Fibroblast of pulmonary artery (primary cell): Measurements from ENCODE around the gene PTGER3.

Experiments used
- DNase-seq: peaks from one replicate; pipeline ENCODE4 v3.0.0-alpha.2; 2010; ENCODE audit warnings: low read depth
- H3K4me3 ChIP-seq: replicated peaks from 2 replicates; pipeline ENCODE4 v1.5.1; 2011; ENCODE audit warnings: low read depth, mild to moderate bottlenecking, control low read depth, low read length, moderate library complexity
- TF ChIP-seq, protein P1 (sequence below): IDR thresholded peaks from 2 replicates; pipeline ENCODE4 v1.5.1; 2011; ENCODE audit warnings: mild to moderate bottlenecking, control low read depth, low read length, inconsistent platforms; ENCODE audit errors: missing control alignments

Gene PTGER3

DNA sequence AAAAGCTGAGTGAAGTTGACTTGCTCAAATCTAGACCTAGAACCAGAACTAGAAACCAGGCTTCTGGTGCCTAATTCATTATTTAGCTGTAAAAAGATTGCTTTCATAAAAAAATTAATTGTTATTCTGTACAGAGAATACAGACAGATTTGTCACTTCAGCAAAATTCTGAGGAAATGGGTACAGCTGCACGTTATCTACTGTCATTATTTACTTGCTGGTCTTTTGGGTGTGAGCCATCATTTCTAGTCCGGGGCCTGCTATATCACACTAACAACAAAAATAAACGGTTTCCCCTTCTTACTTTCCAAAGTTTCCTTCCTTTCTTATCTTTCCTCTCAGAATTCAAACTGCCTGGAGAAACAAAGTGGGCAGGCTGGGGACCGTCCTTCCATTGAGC lies 68.3 kb downstream of the PTGER3 start:
- H3K4me3 ChIP-seq: no peak overlapping the region
- DNase-seq: no peak
- TF ChIP-seq, protein P1, sequence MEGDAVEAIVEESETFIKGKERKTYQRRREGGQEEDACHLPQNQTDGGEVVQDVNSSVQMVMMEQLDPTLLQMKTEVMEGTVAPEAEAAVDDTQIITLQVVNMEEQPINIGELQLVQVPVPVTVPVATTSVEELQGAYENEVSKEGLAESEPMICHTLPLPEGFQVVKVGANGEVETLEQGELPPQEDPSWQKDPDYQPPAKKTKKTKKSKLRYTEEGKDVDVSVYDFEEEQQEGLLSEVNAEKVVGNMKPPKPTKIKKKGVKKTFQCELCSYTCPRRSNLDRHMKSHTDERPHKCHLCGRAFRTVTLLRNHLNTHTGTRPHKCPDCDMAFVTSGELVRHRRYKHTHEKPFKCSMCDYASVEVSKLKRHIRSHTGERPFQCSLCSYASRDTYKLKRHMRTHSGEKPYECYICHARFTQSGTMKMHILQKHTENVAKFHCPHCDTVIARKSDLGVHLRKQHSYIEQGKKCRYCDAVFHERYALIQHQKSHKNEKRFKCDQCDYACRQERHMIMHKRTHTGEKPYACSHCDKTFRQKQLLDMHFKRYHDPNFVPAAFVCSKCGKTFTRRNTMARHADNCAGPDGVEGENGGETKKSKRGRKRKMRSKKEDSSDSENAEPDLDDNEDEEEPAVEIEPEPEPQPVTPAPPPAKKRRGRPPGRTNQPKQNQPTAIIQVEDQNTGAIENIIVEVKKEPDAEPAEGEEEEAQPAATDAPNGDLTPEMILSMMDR: no peak

DNA sequence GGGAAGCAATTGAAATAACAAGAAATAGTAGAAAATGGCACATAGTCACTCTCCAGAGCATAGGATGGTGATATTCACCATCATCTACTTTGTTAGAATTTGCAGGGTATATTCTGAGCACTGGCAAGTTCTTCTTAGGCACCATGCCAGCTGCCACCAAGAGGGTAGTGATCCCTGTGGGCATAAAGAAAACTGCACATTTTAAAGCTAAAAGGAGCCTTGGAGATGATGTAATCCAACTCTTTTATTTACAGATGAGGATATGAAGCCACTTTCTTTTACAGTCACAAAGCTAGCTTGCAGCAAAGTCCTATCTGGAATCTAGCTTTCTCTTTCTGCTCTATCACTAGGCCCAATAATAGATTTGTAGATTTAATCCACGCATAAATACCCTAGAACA lies 69.0 kb downstream of the PTGER3 start:
- no peak overlapping the region for H3K4me3 ChIP-seq
- no peak for DNase-seq
- TF ChIP-seq, protein P1: no peak

DNA sequence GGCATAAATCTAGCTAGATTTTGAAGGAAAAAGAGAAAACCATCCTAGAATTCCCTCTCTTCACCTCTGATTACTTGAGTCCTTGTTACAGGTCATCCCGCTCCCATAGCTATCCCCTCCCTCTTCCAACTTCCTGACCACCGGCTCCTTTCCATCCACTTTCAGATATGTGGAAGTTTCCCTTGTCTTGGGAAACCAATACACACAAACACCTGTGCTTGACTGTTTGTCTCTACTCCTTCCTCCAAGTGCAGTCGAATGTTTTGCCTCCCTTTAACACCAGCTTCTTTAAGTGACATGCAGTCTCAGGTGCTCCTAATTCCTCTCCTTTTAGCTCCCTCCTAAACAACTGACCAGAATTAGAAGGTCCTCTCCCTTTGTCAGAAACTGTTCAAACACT lies 70.0 kb downstream of the PTGER3 start:
- no peak for DNase-seq
- TF ChIP-seq, protein P1: no peak
- H3K4me3 ChIP-seq: no peak overlapping the region

DNA sequence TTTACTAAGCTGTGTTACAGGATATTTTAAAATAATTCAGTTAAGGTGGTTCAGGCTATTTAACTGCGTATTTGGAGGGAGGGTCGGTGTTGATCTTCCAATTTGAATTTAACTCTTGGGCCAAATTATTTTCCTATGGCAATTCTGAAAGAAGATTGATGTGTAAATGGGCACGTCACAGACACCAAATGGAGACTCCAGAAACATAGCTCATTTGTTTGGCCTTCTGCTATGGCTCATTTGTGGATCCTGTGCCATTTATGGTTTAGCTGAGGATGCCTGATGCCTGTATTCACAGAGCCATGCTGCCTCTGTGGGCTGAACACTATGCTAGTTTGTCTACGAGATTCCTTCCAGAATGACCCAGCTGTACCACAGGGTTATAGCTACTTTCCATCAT lies 70.6 kb downstream of the PTGER3 start:
- TF ChIP-seq, protein P1: no peak
- no peak overlapping the region for H3K4me3 ChIP-seq
- DNase-seq: no peak

DNA sequence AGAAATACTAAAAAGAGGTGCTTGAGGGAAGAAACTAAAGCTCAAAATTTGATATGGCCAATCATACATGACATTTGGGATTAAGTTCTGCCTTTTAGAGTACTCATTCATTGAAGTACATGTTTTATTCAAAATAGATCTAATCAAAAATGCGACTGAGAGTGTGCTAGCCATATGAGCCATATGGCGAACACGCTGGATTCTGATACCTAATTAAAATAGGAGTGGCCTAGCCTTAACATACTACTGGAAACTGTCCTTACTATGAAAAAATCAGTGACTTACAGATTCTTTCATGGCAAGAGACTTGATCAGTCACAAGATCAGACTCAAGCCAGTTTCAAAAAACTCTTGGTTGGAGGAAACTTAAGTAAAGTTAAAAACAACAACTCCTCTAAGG lies 73.9 kb downstream of the PTGER3 start:
- DNase-seq: no peak
- TF ChIP-seq, protein P1: no peak
- H3K4me3 ChIP-seq: no peak overlapping the region

DNA sequence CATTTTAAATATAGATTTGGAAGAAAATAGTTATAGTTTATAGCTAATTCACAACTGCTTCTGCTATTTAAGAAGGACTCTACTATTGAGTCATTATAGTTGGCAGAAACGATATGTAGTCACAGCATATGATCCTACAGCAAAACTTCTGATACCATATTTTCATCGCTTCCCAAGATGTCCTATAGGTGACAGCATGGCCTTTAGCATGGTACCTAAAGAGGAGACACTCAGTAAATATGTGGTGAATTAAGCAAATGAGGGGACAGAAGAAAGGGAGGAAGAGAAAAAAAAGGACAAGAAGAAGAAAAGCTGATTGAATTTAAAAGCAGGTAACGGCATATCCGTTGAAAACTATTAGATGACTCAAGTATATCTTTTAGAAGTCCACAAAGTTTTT lies 77.2 kb downstream of the PTGER3 start:
- DNase-seq: no peak
- H3K4me3 ChIP-seq: no peak overlapping the region
- TF ChIP-seq, protein P1: no peak

DNA sequence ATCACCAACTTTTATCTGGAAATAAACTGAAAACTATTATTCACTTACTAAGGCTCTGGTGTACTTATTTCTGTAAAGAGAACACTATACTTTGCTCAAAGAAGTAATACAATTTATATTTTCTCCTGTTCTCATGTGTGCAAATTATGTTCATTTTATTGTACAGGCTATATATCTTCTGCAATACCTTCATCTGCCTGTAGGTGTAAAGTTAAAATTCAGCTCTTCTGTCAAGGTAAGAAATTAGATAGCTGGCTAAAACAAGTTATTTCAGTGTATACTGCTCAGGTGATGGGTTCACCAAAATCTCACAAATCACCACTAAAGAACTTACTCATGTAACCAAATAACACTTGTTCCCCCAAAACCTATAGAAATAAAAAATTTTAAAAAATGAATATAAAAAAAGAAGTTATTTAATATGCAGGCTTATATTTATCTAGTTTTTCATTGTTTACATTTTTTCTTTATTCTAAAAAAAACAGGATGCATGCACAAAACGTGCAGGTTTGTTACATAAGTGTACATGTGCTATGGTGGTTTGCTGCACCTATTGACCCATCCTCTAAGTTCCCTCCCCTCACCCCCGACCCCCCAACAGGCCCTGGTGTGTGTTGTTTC lies 81.5 kb downstream of the PTGER3 start:
- TF ChIP-seq, protein P1: peak; percentile 32
- DNase-seq: peak; percentile 10
- H3K4me3 ChIP-seq: no peak overlapping the region
